Left forelimb (tissue), 1 donor: ENCODE data around the gene ELAPOR1.

Source experiments
- DNase-seq: peaks from one replicate; pipeline ENCODE4 v3.0.0-alpha.2; 2018; ENCODE audit warnings: low spot score

Gene ELAPOR1

GRCh38 chr1:109113590-109114341 lies at the start of gene ELAPOR1:
Gene ELAPOR1 (plus strand): TSS chr1:109114115. CDS start chr1:109114184, 69 bp downstream.
- no peak for DNase-seq

GRCh38 chr1:109065137-109065536 lies 48.8 kb upstream of the ELAPOR1 start:
- DNase-seq, result no peak

- no peak for DNase-seq
Measured at GRCh38 chr1:109067883-109068282, 46.0 kb upstream of the ELAPOR1 start.

- no peak for DNase-seq
Measured at GRCh38 chr1:109069294-109069693, 44.6 kb upstream of the ELAPOR1 start.

GRCh38 chr1:109075531-109076490 lies 38.1 kb upstream of the ELAPOR1 start, which contains the start of gene TAF13:
Gene TAF13 (minus strand): TSS chr1:109076003. CDS start chr1:109075947, 56 bp downstream.
- peak; percentile 96 for DNase-seq

GRCh38 chr1:109078317-109078716 lies 35.6 kb upstream of the ELAPOR1 start:
- DNase-seq, result no peak

- no peak for DNase-seq
Measured at GRCh38 chr1:109079240-109079622, 34.7 kb upstream of the ELAPOR1 start.

GRCh38 chr1:109080441-109081082 lies 33.4 kb upstream of the ELAPOR1 start:
- no peak for DNase-seq

GRCh38 chr1:109083501-109083900 lies 30.4 kb upstream of the ELAPOR1 start:
- DNase-seq, result no peak

- DNase-seq, result no peak
Measured at GRCh38 chr1:109083923-109084322, 30.0 kb upstream of the ELAPOR1 start.

GRCh38 chr1:109084563-109085517 lies 29.1 kb upstream of the ELAPOR1 start:
- DNase-seq, result no peak

GRCh38 chr1:109089242-109090015 lies 24.5 kb upstream of the ELAPOR1 start:
- peak; percentile 72 for DNase-seq

GRCh38 chr1:109090196-109091077 lies 23.5 kb upstream of the ELAPOR1 start, which contains the start of gene TMEM167B:
Gene TMEM167B (plus strand): TSS chr1:109090764. CDS start chr1:109090873, 109 bp downstream.
- peak; percentile 94 for DNase-seq

- DNase-seq, result no peak
Measured at GRCh38 chr1:109091078-109091838, 22.7 kb upstream of the ELAPOR1 start.

GRCh38 chr1:109091839-109092193 lies 22.1 kb upstream of the ELAPOR1 start:
- no peak for DNase-seq

- DNase-seq, result no peak
Measured at GRCh38 chr1:109094377-109094803, 19.5 kb upstream of the ELAPOR1 start.

- no peak for DNase-seq
Measured at GRCh38 chr1:109094871-109095270, 19.0 kb upstream of the ELAPOR1 start.

- no peak for DNase-seq
Measured at GRCh38 chr1:109095631-109096030, 18.3 kb upstream of the ELAPOR1 start.
